Measurements from ENCODE around the gene PRSS57. TPM values are rescaled to one million over a fixed set of nuclear protein-coding genes. Genes with fewer than 3 reads are reported as not detected.

Gene PRSS57
- total and polyA plus RNA-seq, 2 of the 13 experiments (the other 11 are each of a cell fraction or from before 2014, with no cell fraction given), result 0.12 TPM; not detected in 1

DNA sequence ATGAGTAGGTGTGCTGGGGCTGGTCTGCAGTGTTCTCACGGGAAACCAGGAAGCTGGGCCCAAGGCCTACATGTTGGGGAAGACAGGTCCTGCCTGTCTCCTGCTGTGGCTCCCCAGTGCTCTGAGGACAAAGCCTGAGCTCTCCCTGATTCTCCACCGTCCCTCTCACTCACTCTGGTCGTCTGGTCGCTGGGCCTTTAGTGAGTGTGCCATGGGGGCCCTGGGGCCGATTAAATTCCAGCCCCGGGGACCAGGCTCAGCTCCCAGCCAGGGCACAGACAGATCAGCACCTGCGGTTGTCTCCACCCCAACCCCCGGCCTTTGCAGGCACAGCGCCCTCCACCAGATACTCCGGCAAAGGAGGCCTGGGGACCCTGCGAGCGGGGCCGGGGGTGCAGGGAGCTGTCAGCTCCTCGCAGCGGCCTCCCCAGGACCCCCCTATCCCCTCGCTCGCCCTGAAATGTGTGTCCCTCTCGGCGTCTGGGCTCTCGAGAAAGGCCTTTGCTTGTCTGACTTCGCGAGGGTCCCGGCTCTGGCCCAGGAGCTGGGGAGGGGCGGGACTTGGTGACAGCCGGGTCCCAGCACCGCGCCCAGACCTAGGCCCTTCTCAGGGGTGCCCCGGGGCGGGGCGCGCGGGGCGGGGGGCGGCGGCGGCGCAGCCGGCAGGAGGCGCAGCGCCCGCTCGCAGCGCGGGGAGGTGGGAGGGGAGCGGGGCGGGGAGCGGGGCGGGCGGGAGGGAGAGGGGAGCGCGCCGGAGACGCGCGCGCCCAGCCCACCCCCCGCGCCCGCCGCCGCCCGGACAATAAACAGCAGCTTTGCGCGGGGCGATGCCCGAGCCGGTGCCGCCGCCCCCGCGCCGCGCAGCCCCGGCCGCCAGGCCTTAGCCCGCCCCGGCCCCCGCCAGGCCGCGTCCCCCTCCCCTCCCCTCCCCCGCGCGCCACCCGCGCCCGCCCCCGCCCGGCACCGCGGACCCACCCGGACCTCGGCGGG is 13.2 kb upstream of the PRSS57 start, which contains the start of gene PALM (continued):
- TF ChIP-seq, protein P1, sequence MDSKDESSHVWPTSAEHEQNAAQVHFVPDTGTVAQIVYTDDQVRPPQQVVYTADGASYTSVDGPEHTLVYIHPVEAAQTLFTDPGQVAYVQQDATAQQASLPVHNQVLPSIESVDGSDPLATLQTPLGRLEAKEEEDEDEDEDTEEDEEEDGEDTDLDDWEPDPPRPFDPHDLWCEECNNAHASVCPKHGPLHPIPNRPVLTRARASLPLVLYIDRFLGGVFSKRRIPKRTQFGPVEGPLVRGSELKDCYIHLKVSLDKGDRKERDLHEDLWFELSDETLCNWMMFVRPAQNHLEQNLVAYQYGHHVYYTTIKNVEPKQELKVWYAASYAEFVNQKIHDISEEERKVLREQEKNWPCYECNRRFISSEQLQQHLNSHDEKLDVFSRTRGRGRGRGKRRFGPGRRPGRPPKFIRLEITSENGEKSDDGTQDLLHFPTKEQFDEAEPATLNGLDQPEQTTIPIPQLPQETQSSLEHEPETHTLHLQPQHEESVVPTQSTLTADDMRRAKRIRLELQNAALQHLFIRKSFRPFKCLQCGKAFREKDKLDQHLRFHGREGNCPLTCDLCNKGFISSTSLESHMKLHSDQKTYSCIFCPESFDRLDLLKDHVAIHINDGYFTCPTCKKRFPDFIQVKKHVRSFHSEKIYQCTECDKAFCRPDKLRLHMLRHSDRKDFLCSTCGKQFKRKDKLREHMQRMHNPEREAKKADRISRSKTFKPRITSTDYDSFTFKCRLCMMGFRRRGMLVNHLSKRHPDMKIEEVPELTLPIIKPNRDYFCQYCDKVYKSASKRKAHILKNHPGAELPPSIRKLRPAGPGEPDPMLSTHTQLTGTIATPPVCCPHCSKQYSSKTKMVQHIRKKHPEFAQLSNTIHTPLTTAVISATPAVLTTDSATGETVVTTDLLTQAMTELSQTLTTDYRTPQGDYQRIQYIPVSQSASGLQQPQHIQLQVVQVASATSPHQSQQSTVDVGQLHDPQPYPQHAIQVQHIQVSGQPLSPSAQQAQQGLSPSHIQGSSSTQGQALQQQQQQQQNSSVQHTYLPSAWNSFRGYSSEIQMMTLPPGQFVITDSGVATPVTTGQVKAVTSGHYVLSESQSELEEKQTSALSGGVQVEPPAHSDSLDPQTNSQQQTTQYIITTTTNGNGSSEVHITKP (CRISPR knock-in tag; IDR thresholded peaks at IDR 0.05; ENCODE audit: low read depth), result no peak
- TF ChIP-seq SKI (IDR thresholded peaks at IDR 0.05; ENCODE audit: partially characterized antibody), result no peak
- TF ChIP-seq ZNF724P (CRISPR knock-in tag; IDR thresholded peaks at IDR 0.05; ENCODE audit: borderline replicate concordance), result no peak
- TF ChIP-seq, protein P2, sequence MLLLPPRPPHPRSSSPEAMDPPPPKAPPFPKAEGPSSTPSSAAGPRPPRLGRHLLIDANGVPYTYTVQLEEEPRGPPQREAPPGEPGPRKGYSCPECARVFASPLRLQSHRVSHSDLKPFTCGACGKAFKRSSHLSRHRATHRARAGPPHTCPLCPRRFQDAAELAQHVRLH (CRISPR knock-in tag; IDR thresholded peaks at IDR 0.05; ENCODE audit: borderline replicate concordance, low read depth), result no peak
- TF ChIP-seq PAWR (CRISPR knock-in tag; IDR thresholded peaks at IDR 0.05; ENCODE audit: borderline replicate concordance), result no peak
- no peak for TF ChIP-seq JUNB (CRISPR knock-in tag; IDR thresholded peaks at IDR 0.05; ENCODE audit: borderline replicate concordance)
- TF ChIP-seq, protein P3, sequence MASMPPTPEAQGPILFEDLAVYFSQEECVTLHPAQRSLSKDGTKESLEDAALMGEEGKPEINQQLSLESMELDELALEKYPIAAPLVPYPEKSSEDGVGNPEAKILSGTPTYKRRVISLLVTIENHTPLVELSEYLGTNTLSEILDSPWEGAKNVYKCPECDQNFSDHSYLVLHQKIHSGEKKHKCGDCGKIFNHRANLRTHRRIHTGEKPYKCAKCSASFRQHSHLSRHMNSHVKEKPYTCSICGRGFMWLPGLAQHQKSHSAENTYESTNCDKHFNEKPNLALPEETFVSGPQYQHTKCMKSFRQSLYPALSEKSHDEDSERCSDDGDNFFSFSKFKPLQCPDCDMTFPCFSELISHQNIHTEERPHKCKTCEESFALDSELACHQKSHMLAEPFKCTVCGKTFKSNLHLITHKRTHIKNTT (CRISPR knock-in tag; IDR thresholded peaks at IDR 0.05), result no peak
- no peak for TF ChIP-seq SCMH1 (CRISPR knock-in tag; IDR thresholded peaks at IDR 0.05; ENCODE audit: borderline replicate concordance)
- TF ChIP-seq, protein P4, sequence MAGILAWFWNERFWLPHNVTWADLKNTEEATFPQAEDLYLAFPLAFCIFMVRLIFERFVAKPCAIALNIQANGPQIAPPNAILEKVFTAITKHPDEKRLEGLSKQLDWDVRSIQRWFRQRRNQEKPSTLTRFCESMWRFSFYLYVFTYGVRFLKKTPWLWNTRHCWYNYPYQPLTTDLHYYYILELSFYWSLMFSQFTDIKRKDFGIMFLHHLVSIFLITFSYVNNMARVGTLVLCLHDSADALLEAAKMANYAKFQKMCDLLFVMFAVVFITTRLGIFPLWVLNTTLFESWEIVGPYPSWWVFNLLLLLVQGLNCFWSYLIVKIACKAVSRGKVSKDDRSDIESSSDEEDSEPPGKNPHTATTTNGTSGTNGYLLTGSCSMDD (CRISPR knock-in tag; IDR thresholded peaks at IDR 0.05), result no peak
- no peak for TF ChIP-seq KDM6A (CRISPR knock-in tag; IDR thresholded peaks at IDR 0.05; ENCODE audit: low read depth)
- TF ChIP-seq CCDC6 (CRISPR knock-in tag; IDR thresholded peaks at IDR 0.05), result no peak
- no peak for TF ChIP-seq ZKSCAN1 (IDR thresholded peaks at IDR 0.05; ENCODE audit: low read length)
- TF ChIP-seq, protein P5, sequence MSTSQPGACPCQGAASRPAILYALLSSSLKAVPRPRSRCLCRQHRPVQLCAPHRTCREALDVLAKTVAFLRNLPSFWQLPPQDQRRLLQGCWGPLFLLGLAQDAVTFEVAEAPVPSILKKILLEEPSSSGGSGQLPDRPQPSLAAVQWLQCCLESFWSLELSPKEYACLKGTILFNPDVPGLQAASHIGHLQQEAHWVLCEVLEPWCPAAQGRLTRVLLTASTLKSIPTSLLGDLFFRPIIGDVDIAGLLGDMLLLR (CRISPR knock-in tag; IDR thresholded peaks at IDR 0.05), result no peak
- no peak for TF ChIP-seq KDM5A (IDR thresholded peaks at IDR 0.05; ENCODE audit: borderline replicate concordance, low read length)
- TF ChIP-seq, protein P6, sequence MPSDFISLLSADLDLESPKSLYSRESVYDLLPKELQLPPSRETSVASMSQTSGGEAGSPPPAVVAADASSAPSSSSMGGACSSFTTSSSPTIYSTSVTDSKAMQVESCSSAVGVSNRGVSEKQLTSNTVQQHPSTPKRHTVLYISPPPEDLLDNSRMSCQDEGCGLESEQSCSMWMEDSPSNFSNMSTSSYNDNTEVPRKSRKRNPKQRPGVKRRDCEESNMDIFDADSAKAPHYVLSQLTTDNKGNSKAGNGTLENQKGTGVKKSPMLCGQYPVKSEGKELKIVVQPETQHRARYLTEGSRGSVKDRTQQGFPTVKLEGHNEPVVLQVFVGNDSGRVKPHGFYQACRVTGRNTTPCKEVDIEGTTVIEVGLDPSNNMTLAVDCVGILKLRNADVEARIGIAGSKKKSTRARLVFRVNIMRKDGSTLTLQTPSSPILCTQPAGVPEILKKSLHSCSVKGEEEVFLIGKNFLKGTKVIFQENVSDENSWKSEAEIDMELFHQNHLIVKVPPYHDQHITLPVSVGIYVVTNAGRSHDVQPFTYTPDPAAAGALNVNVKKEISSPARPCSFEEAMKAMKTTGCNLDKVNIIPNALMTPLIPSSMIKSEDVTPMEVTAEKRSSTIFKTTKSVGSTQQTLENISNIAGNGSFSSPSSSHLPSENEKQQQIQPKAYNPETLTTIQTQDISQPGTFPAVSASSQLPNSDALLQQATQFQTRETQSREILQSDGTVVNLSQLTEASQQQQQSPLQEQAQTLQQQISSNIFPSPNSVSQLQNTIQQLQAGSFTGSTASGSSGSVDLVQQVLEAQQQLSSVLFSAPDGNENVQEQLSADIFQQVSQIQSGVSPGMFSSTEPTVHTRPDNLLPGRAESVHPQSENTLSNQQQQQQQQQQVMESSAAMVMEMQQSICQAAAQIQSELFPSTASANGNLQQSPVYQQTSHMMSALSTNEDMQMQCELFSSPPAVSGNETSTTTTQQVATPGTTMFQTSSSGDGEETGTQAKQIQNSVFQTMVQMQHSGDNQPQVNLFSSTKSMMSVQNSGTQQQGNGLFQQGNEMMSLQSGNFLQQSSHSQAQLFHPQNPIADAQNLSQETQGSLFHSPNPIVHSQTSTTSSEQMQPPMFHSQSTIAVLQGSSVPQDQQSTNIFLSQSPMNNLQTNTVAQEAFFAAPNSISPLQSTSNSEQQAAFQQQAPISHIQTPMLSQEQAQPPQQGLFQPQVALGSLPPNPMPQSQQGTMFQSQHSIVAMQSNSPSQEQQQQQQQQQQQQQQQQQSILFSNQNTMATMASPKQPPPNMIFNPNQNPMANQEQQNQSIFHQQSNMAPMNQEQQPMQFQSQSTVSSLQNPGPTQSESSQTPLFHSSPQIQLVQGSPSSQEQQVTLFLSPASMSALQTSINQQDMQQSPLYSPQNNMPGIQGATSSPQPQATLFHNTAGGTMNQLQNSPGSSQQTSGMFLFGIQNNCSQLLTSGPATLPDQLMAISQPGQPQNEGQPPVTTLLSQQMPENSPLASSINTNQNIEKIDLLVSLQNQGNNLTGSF (CRISPR knock-in tag; IDR thresholded peaks at IDR 0.05), result no peak
- no peak for TF ChIP-seq RBFOX2 (IDR thresholded peaks at IDR 0.05; ENCODE audit: low read depth, low read length)

Measured in HepG2 (cell line).